VCaP (cell line): ENCODE results near the gene URGCP.

Source experiments
- H3K27ac ChIP-seq: fragments of 450-650 bp; 2 replicates; pipeline ENCODE4 v1.5.1; 2017
- CTCF ChIP-seq: fragments of 450-650 bp; conservative IDR thresholded peaks from 2 replicates; pipeline ENCODE4 v1.5.1; 2017; ENCODE audit warnings: mild to moderate bottlenecking, moderate library complexity

The URGCP gene, protein sequence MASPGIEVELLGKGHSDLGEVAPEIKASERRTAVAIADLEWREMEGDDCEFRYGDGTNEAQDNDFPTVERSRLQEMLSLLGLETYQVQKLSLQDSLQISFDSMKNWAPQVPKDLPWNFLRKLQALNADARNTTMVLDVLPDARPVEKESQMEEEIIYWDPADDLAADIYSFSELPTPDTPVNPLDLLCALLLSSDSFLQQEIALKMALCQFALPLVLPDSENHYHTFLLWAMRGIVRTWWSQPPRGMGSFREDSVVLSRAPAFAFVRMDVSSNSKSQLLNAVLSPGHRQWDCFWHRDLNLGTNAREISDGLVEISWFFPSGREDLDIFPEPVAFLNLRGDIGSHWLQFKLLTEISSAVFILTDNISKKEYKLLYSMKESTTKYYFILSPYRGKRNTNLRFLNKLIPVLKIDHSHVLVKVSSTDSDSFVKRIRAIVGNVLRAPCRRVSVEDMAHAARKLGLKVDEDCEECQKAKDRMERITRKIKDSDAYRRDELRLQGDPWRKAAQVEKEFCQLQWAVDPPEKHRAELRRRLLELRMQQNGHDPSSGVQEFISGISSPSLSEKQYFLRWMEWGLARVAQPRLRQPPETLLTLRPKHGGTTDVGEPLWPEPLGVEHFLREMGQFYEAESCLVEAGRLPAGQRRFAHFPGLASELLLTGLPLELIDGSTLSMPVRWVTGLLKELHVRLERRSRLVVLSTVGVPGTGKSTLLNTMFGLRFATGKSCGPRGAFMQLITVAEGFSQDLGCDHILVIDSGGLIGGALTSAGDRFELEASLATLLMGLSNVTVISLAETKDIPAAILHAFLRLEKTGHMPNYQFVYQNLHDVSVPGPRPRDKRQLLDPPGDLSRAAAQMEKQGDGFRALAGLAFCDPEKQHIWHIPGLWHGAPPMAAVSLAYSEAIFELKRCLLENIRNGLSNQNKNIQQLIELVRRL

GRCh38 chr7:43906331-43907010 is at the start of gene URGCP:
URGCP (minus strand) TSS chr7:43906596; CDS start chr7:43906575, 21 bp downstream.
- TF ChIP-seq CTCF: no peak

GRCh38 chr7:43956027-43956426 is 49.6 kb upstream of the URGCP start:
- no peak for TF ChIP-seq CTCF
- H3K27ac ChIP-seq: no peak overlapping the region

More at GRCh38 chr7:43906331-43907010, at the start of gene URGCP:
- peak within 1 kb of the TSS; percentile 96 for H3K27ac ChIP-seq

DNA sequence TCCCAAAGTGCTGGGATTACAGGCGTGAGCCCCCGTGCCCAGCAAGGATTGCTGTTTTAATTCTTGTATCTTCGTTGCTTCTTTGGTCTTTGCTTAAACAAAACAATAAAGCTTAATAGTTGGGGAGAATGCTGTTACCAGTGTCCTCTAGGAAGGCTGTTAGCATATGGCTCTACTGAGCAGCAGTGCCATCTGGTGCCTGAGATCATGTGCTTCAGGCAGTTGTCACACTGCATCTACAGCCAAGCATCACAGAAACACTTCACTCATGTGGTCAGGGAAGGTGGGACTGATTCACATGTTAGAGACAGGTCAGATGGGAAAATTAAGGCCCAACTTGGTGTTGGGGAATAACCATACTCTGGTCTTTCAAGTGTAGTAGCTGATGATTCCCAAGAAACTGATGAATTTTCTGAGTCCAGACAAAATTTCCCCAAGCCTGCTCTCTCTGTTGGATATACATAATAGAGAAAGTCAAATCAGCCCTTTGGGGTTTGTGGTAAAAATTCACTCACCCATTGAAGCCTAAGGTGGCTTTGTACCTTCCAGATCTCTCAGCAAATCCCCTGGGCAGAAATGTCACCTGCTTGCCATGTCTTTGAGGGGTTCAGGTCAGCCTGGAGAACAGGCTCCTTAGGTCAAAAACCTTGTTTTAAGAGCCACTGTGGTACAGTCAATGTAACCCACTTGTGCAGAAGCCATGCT is 48.3 kb upstream of the URGCP start:
- peak; percentile 90 for TF ChIP-seq CTCF
- no peak overlapping the region for H3K27ac ChIP-seq

DNA sequence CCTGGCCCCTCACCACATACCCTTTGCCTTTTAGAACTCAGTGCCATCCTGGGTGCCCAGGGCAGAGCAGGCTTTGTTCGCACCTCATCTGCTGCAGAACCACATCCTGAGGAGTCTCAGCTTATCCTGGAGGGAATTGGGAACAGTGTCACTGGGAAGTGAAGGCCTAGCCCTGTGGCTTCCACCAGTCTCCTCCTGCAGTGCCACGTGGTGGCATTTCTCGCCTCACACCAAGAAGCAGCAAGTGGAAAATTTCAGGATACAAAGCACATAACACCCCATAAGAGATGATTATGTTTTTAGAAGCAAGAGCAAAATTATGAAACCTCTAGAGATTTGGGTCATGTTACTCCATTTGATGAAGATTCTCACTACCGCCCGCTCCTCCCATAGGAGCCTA is 46.7 kb upstream of the URGCP start:
- H3K27ac ChIP-seq: no peak overlapping the region
- TF ChIP-seq CTCF: no peak

GRCh38 chr7:43952028-43952427 is 45.6 kb upstream of the URGCP start:
- TF ChIP-seq CTCF: no peak
- H3K27ac ChIP-seq: no peak overlapping the region

GRCh38 chr7:43944286-43944685 is 37.9 kb upstream of the URGCP start:
- no peak overlapping the region for H3K27ac ChIP-seq

More at GRCh38 chr7:43944286-43944685, 37.9 kb upstream of the URGCP start:
- no peak for TF ChIP-seq CTCF
